Fibroblast of skin of right biceps (primary cell): ENCODE measurements around the gene NUP214.
A peak's percentile ranks its signal among the peaks of the same experiment; 100 is the strongest.
"Not testable (repeated sequence)": the region's sequence is repeated elsewhere in the genome, so short reads cannot be mapped to it uniquely, and the experiment has no call there.

Experiments
- DNase-seq: peaks from one replicate; pipeline ENCODE4 v3.0.0-alpha.2; 2013

NUP214 gene

GRCh38 chr9:131203431-131204218, 78.2 kb downstream of the NUP214 start:
- no peak for DNase-seq

GRCh38 chr9:131204285-131204684, 78.9 kb downstream of the NUP214 start:
- no peak for DNase-seq

- no peak for DNase-seq
Measured at GRCh38 chr9:131206495-131206894, 81.1 kb downstream of the NUP214 start.

- not testable (repeated sequence) for DNase-seq
Measured at GRCh38 chr9:131211920-131212319, 86.5 kb downstream of the NUP214 start.

- DNase-seq: peak; percentile 55
Measured at GRCh38 chr9:131214286-131214856, 89.0 kb downstream of the NUP214 start.

- no peak for DNase-seq
Measured at GRCh38 chr9:131214876-131215275, 89.5 kb downstream of the NUP214 start.

GRCh38 chr9:131216806-131217205, 91.4 kb downstream of the NUP214 start:
- DNase-seq: no peak

GRCh38 chr9:131217331-131218031, 92.1 kb downstream of the NUP214 start:
- no peak for DNase-seq

GRCh38 chr9:131218370-131218769, 93.0 kb downstream of the NUP214 start:
- no peak for DNase-seq

- DNase-seq: no peak
Measured at GRCh38 chr9:131220485-131220884, 95.1 kb downstream of the NUP214 start.

- DNase-seq: no peak
Measured at GRCh38 chr9:131222460-131222859, 97.1 kb downstream of the NUP214 start.

- DNase-seq: no peak
Measured at GRCh38 chr9:131226226-131226625, 100.8 kb downstream of the NUP214 start.

GRCh38 chr9:131227112-131227958, 101.9 kb downstream of the NUP214 start:
- no peak for DNase-seq

- no peak for DNase-seq
Measured at GRCh38 chr9:131227959-131228460, 102.6 kb downstream of the NUP214 start.

- peak; percentile 67 for DNase-seq
Measured at GRCh38 chr9:131228988-131229387, 103.6 kb downstream of the NUP214 start.

GRCh38 chr9:131233556-131233955, 108.2 kb downstream of the NUP214 start:
- DNase-seq: no peak

GRCh38 chr9:131233995-131234394, 108.6 kb downstream of the NUP214 start:
- DNase-seq: no peak

GRCh38 chr9:131234799-131235479, 109.6 kb downstream of the NUP214 start:
- no peak for DNase-seq

- no peak for DNase-seq
Measured at GRCh38 chr9:131235480-131235851, 110.1 kb downstream of the NUP214 start.

GRCh38 chr9:131236161-131236560, 110.8 kb downstream of the NUP214 start:
- no peak for DNase-seq

GRCh38 chr9:131236761-131237160, 111.4 kb downstream of the NUP214 start:
- DNase-seq: no peak

- DNase-seq: no peak
Measured at GRCh38 chr9:131237291-131237690, 111.9 kb downstream of the NUP214 start.
